ENCODE results near the gene PPP2R5E.

The PPP2R5E gene

DNA sequence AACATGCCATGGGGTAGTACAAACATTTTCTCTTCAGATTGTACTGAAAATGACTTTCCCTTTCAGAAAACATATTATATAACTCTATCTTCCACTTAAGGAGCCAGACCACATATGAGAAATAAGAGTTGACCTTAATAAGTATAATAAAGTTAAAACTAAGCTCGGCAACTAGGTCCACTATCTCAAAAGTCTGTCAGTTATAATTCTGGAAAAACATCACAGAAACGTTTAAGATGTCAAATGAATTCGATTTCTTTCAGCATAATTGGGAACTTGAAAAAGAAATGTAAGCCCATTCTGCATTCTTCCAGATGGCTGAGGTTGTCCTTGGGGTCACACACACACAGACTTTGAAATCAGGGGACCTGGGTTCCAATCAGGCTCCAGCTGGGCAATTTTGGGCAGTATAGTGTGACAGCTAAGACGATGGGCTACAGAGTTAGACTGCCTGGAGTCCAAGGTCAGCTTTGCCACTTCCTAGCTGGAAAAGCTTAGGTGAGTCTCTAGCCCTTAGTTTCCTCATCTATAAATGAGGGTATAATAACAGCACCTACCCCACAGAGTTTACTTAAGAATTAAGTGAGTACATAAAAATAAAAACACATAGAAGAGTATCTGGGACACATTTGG lies 75.6 kb downstream of the PPP2R5E start:
- no peak for DNase-seq (ENCODE audit: low read depth)
- H3K4me3 ChIP-seq (ENCODE audit: low read depth, low read length) = no peak overlapping the region
- TF ChIP-seq, protein P1, sequence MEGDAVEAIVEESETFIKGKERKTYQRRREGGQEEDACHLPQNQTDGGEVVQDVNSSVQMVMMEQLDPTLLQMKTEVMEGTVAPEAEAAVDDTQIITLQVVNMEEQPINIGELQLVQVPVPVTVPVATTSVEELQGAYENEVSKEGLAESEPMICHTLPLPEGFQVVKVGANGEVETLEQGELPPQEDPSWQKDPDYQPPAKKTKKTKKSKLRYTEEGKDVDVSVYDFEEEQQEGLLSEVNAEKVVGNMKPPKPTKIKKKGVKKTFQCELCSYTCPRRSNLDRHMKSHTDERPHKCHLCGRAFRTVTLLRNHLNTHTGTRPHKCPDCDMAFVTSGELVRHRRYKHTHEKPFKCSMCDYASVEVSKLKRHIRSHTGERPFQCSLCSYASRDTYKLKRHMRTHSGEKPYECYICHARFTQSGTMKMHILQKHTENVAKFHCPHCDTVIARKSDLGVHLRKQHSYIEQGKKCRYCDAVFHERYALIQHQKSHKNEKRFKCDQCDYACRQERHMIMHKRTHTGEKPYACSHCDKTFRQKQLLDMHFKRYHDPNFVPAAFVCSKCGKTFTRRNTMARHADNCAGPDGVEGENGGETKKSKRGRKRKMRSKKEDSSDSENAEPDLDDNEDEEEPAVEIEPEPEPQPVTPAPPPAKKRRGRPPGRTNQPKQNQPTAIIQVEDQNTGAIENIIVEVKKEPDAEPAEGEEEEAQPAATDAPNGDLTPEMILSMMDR (IDR thresholded peaks at IDR 0.05; ENCODE audit: low read depth, low read length, missing control alignments) = no peak

DNA sequence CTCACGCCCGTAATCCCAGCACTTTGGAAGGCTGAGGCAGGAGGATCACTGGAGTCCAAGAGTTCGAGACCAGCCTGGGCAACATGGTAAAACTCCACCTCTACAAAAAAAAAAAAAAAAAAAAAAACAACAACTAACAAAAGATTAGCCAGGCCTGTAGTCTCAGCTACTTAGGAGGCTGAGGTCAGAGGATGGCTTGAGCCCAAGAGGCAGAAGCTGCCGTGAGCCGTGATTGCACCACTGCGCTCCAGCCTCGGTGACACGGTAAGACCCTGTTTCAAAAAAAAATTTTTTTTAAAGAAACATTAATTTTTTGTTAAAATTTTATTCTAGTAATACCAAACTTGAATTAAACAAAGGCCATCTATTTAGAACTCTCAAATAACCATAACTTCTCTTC lies 77.8 kb downstream of the PPP2R5E start:
- no peak for DNase-seq (ENCODE audit: low read depth)
- H3K4me3 ChIP-seq (ENCODE audit: low read depth, low read length) = no peak overlapping the region
- TF ChIP-seq, protein P1 (IDR thresholded peaks at IDR 0.05; ENCODE audit: low read depth, low read length, missing control alignments) = no peak

DNA sequence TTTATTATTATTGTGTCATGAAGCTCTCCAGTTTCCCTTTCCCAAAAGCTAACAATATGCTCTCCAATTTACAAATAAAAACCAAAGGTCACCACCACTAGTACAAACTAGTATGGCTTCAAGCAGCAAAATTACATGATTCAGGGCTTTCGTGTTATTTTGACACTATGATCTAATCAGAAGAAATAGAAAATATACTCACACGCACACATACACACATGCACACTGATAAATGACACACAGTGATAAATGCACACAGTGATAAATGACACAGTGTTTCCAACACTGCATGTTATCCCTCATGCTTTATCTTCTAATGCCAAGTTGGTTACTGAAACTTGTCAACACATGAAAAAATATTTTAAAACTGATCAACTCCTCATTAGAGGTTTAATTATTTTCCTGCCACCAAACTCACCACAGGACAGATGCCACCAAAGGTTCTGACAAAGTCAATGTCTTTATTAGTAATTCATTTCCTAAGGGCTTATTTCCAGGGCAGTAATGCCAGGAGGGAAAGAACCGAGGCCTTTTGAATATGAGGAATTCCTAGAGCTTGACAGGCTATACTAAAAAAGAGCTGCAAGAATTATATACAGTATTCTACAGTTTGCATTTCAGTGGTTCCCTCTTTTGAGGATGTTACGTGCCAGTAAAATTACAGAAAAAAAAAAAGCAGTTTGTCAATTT lies 82.4 kb downstream of the PPP2R5E start:
- H3K4me3 ChIP-seq (ENCODE audit: low read depth, low read length) = no peak overlapping the region
- TF ChIP-seq, protein P1 (IDR thresholded peaks at IDR 0.05; ENCODE audit: low read depth, low read length, missing control alignments) = no peak
- no peak for DNase-seq (ENCODE audit: low read depth)

DNA sequence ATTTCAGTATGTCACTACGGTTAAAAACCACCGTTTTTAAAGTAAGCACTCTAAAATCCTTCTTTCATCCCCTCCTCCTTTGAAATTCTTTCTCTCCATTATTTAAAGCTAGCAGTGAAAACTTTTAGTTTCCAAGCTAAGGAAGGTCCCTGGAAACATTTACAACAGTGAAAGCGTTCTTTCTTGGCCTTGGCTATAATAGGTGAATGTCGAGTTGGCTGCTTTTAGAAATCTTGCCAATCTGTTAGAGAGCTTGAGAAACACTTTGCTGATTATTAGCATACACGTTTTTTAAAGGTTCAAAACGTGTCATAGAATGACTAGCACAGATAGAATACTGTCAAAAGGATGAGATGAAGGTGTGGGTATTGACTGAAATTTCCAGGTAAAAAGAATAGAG lies 83.4 kb downstream of the PPP2R5E start:
- H3K4me3 ChIP-seq (ENCODE audit: low read depth, low read length) = no peak overlapping the region
- DNase-seq (ENCODE audit: low read depth) = no peak
- TF ChIP-seq, protein P1 (IDR thresholded peaks at IDR 0.05; ENCODE audit: low read depth, low read length, missing control alignments) = no peak

DNA sequence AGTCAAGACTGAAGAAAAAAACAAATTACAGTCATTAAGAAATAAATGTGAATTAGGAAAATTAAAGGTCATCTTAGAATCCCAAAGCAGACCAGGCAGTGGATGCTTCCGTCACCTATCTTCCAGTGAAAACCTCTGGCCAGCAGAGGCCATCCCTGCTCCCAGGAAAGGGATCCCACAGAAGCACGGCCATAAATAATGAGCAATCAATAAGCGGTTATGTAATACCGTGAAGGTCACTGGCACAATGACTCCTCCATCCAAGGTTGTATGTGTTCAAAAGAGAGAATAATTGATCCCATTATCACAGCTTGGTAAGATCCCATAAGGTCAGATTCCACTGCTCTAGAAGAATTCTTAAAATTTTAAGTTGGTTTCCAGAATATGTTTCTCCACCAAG lies 85.7 kb downstream of the PPP2R5E start:
- no peak for DNase-seq (ENCODE audit: low read depth)
- H3K4me3 ChIP-seq (ENCODE audit: low read depth, low read length) = no peak overlapping the region
- TF ChIP-seq, protein P1 (IDR thresholded peaks at IDR 0.05; ENCODE audit: low read depth, low read length, missing control alignments) = no peak

DNA sequence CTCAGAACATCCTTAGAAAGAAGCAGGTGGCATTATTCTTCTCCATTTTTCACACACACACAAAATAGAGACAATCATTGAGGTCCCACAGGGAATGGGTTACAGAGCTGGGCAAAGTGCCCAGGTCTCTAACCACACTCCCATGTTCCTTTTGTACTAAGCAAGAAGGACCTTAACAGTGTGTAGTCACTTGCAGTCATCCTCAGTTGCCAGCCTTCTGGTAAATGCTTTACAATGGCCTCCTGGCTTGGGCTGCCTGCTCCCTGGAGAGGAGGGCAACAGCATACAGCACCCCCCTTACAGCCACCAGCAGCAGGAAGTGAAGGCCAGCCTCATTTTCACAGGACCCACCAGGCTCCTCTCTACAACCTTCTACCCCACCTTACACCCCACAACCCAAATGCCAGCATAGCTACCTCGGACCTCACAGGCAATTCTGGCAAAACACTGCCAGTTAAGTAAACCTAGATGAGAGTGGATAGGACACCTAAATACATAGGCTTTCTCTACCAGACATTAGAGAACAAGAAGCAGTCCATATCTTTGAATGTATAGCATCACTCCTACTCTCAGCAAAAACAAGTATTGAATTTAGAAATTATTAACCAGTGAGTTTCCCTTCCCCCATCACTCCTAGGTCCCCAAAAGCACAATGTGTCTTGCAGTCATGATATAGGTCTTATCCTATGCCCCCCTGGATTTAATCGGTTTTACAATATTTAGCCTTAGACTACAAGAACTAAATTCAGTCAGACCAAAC lies 88.1 kb downstream of the PPP2R5E start:
- DNase-seq (ENCODE audit: low read depth) = no peak
- TF ChIP-seq, protein P1 (IDR thresholded peaks at IDR 0.05; ENCODE audit: low read depth, low read length, missing control alignments) = no peak
- H3K4me3 ChIP-seq (ENCODE audit: low read depth, low read length) = no peak overlapping the region
